NB4 (cell line): ENCODE data around the gene ASXL1.

Experiments used
- DNase-seq: peaks from one replicate; pipeline ENCODE4 v3.0.0; 2010; ENCODE audit warnings: low read depth
- H3K4me3 ChIP-seq: one replicate; pipeline ENCODE4 v1.5.1; 2011; ENCODE audit warnings: mild to moderate bottlenecking, low read depth, low read length, moderate library complexity
- MAX ChIP-seq: IDR thresholded peaks from 2 replicates; pipeline ENCODE4 v1.6.1; 2011; ENCODE audit warnings: low read depth, low read length
- MYC ChIP-seq: IDR thresholded peaks from 2 replicates; pipeline ENCODE4 v1.6.1; 2011; ENCODE audit warnings: low read depth, low read length
- POLR2A ChIP-seq: IDR thresholded peaks from 2 replicates; pipeline ENCODE4 v1.6.1; 2011; ENCODE audit warnings: mild to moderate bottlenecking; ENCODE audit not compliant: insufficient read length; ENCODE audit errors: extremely low read depth
- TF ChIP-seq, protein P1 (sequence below): IDR thresholded peaks from one replicate; pipeline ENCODE4 v1.5.1; 2012; ENCODE audit warnings: low read depth, low read length

ASXL1 gene

DNA sequence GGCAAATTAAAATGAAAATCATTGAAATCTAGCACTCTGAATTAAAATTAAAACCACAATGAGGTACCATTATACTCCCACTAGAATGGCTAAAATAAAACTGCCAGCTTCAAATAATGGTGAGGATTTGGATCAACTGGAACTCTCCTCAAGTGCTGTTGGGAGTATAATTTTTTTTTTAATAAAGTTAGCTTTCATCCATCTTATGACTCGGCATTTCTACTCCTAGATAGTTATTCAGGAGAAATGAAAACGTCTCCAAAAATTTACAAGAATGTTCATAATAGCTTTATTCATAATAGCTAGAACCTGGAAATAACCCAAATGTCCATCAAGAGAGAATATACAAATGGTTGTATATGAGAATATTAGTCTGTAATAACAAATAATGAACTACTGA lies 63.2 kb downstream of the ASXL1 start:
- H3K4me3 ChIP-seq: no peak overlapping the region
- TF ChIP-seq, protein P1, sequence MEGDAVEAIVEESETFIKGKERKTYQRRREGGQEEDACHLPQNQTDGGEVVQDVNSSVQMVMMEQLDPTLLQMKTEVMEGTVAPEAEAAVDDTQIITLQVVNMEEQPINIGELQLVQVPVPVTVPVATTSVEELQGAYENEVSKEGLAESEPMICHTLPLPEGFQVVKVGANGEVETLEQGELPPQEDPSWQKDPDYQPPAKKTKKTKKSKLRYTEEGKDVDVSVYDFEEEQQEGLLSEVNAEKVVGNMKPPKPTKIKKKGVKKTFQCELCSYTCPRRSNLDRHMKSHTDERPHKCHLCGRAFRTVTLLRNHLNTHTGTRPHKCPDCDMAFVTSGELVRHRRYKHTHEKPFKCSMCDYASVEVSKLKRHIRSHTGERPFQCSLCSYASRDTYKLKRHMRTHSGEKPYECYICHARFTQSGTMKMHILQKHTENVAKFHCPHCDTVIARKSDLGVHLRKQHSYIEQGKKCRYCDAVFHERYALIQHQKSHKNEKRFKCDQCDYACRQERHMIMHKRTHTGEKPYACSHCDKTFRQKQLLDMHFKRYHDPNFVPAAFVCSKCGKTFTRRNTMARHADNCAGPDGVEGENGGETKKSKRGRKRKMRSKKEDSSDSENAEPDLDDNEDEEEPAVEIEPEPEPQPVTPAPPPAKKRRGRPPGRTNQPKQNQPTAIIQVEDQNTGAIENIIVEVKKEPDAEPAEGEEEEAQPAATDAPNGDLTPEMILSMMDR: no peak
- TF ChIP-seq MAX (no peak), POLR2A (no peak), MYC (no peak)
- DNase-seq: no peak

DNA sequence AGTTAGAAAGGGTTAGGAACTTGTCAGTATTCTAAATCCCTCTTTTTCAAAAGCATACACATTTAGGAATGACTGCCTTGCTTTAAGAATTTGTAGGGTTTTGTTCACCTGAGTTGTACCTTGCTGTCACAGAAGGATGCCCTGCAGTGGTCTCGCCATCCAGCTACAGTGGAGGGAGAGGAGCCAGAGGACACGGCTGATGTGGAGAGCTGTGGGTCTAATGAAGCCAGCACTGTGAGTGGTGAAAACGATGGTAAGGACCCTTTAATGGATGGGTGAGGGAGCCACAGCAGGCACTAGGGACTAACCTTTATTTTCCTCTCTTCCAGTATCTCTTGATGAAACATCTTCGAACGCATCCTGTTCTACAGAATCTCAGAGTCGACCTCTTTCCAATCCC lies 69.9 kb downstream of the ASXL1 start:
- DNase-seq: no peak
- TF ChIP-seq MAX (no peak), POLR2A (no peak)
- TF ChIP-seq, protein P1: no peak
- H3K4me3 ChIP-seq: no peak overlapping the region

DNA sequence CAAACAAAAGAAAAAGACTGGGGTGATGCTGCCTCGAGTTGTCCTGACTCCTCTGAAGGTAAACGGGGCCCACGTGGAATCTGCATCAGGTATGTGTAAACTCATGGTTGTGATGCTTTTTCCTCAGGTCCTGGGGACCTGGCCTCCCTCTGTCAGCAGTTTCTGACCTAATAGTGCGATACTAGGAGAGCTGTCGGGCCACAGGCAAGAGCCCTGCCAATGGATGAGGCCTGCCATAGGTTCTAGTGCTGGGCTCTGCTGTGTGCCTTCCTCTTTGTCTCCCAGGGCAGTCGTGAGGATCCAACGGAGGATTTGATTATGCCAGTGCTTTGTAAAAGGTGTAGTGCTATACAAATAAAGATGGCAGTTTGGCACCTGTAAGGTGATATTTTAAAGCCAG lies 71.2 kb downstream of the ASXL1 start:
- no peak for DNase-seq
- no peak overlapping the region for H3K4me3 ChIP-seq
- TF ChIP-seq, protein P1: no peak
- TF ChIP-seq MAX (no peak), POLR2A (no peak), MYC (no peak)

GRCh38 chr20:32429745-32430360 lies 71.7 kb downstream of the ASXL1 start:
- no peak overlapping the region for H3K4me3 ChIP-seq
- no peak for TF ChIP-seq MYC
- TF ChIP-seq, protein P1: no peak
- TF ChIP-seq MAX: no peak
- TF ChIP-seq POLR2A: no peak
- no peak for DNase-seq

- no peak for DNase-seq
- H3K4me3 ChIP-seq: no peak overlapping the region
- TF ChIP-seq POLR2A (no peak), MAX (no peak), MYC (no peak)
- TF ChIP-seq, protein P1: no peak
Measured at GRCh38 chr20:32431457-32431856, 73.3 kb downstream of the ASXL1 start.

- TF ChIP-seq POLR2A (no peak), MYC (no peak), MAX (no peak)
- TF ChIP-seq, protein P1: no peak
- no peak for DNase-seq
- H3K4me3 ChIP-seq: no peak overlapping the region
Measured at GRCh38 chr20:32432277-32432676, 74.1 kb downstream of the ASXL1 start.
